HepG2 (cell line): ENCODE results near the gene NSMCE1. TPM values are rescaled to one million over a fixed set of nuclear protein-coding genes. Genes with fewer than 3 reads are reported as not detected.

Experiments
- CREB3 ChIP-seq: sonication (generic); formaldehyde crosslinking; IDR thresholded peaks from 2 replicates; pipeline ENCODE4 v1.5.0; 2020; ENCODE audit warnings: missing genetic modification reagents
- FOSL2 ChIP-seq: sonication (generic); formaldehyde crosslinking; IDR thresholded peaks from 2 replicates; pipeline ENCODE4 v1.4.0; 2020; ENCODE audit warnings: missing genetic modification reagents
- HNF4G ChIP-seq, 2 experiments: sonication (generic) in 1 of 2; formaldehyde crosslinking in 1 of 2; IDR thresholded peaks; 2 replicates each; pipeline versions ENCODE4 v1.4.0 to v1.6.1; 2011 to 2020; ENCODE audit warnings: borderline replicate concordance in 2 of 2, low read depth in 2 of 2, mild to moderate bottlenecking in 2 of 2, low read length in 1 of 2, missing genetic modification reagents in 1 of 2, moderate library complexity in 1 of 2
- HNRNPK ChIP-seq: fragments of 200-400 bp; formaldehyde crosslinking; IDR thresholded peaks from 2 replicates; pipeline ENCODE4 v1.6.1; 2018; ENCODE audit warnings: low read length, low read depth, moderate library complexity, mild to moderate bottlenecking; ENCODE audit not compliant: poor library complexity, severe bottlenecking
- JDP2 ChIP-seq: sonication (generic); formaldehyde crosslinking; IDR thresholded peaks from 2 replicates; pipeline ENCODE4 v1.8.1; 2022; ENCODE audit warnings: missing genetic modification reagents, borderline replicate concordance
- MTF2 ChIP-seq: sonication (generic); formaldehyde crosslinking; IDR thresholded peaks from 2 replicates; pipeline ENCODE4 v1.5.0; 2020; ENCODE audit warnings: missing genetic modification reagents, borderline replicate concordance
- POGK ChIP-seq: sonication (generic); formaldehyde crosslinking; conservative IDR thresholded peaks from 2 replicates; pipeline ENCODE4 v1.8.0; 2022; ENCODE audit warnings: mild to moderate bottlenecking, moderate library complexity, missing genetic modification reagents
- SP5 ChIP-seq: IDR thresholded peaks from 2 replicates; pipeline ENCODE4 v1.6.1; 2016; ENCODE audit warnings: low read depth, borderline replicate concordance
- ZBTB34 ChIP-seq: sonication (generic); formaldehyde crosslinking; IDR thresholded peaks from 2 replicates; pipeline ENCODE4 v1.8.0; 2022; ENCODE audit warnings: mild to moderate bottlenecking, missing genetic modification reagents
- ZNF207 ChIP-seq: fragments of 450-650 bp; IDR thresholded peaks from 2 replicates; pipeline ENCODE4 v1.6.1; 2016; ENCODE audit warnings: antibody characterized with exemption, borderline replicate concordance
- ZNF362 ChIP-seq: sonication (generic); formaldehyde crosslinking; IDR thresholded peaks from 2 replicates; pipeline ENCODE4 v1.4.0; 2020; ENCODE audit warnings: missing genetic modification reagents, mild to moderate bottlenecking, borderline replicate concordance
- ZNF646 ChIP-seq: sonication (generic); formaldehyde crosslinking; IDR thresholded peaks from 2 replicates; pipeline ENCODE4 v1.9.0; 2021; ENCODE audit warnings: mild to moderate bottlenecking, missing genetic modification reagents
- ZNF713 ChIP-seq: sonication (generic); formaldehyde crosslinking; IDR thresholded peaks from 2 replicates; pipeline ENCODE4 v1.4.0; 2020; ENCODE audit warnings: mild to moderate bottlenecking, missing genetic modification reagents
- polyA plus RNA-seq, 8 experiments: library from polyadenylated mRNA; depleted of rRNA in 3 of 8; stranded (reverse) in 7 of 8; unstranded in 1 of 8; fragments of >200 nt; fragmentation: Illumina TruSeq in 4 of 8; extraction: Trizol in 4 of 8; gene quantifications; 2 replicates each; pipeline versions ENCODE4 v1.2.1 to v1.2.3, GENCODE V29; 2011 to 2016; ENCODE audit warnings: low read depth in 4 of 8, missing spikeins in 1 of 8, mixed read lengths in 1 of 8; ENCODE audit not compliant: insufficient read depth in 1 of 8
- total RNA-seq, 5 experiments: library from RNA; depleted of rRNA; stranded (reverse); fragments of >200 nt; fragmentation: Illumina TruSeq; extraction: Trizol; gene quantifications; 2 replicates each; pipeline ENCODE4 v1.2.3, GENCODE V29; 2016; ENCODE audit warnings: low read depth in 1 of 5

Gene NSMCE1
- total and polyA plus RNA-seq, 2 of the 13 experiments (the other 11 are each of a cell fraction or from before 2014, with no cell fraction given) = 42.7 to 52.9 TPM

- TF ChIP-seq ZNF646 (CRISPR knock-in tag) (peak; percentile 34; the same call in 1 of the 2 replicates), JDP2 (CRISPR knock-in tag) (no peak; the same call in 1 of the 2 replicates), ZNF713 (CRISPR knock-in tag) (no peak), POGK (CRISPR knock-in tag) (0 out of 2 replicates have a peak, but pooled peaks have one; percentile 50), FOSL2 (CRISPR knock-in tag) (peak; percentile 100), CREB3 (CRISPR knock-in tag) (no peak; the same call in 1 of the 2 replicates), HNF4G (IDR thresholded peaks at IDR 0.05; ENCODE audit: borderline replicate concordance, low read depth, low read length) (peak; percentile 100), HNF4G (CRISPR knock-in tag; IDR thresholded peaks at IDR 0.05; ENCODE audit: borderline replicate concordance, low read depth) (peak; percentile 100), MTF2 (CRISPR knock-in tag) (no peak), ZBTB34 (CRISPR knock-in tag) (peak; percentile 77; the same call in 1 of the 2 replicates), ZNF207 (no peak), HNRNPK (no peak), ZNF362 (CRISPR knock-in tag) (no peak; the same call in none of the 2 replicates), SP5 (CRISPR knock-in tag) (peak; percentile 65; the same call in 1 of the 2 replicates)
Measured at GRCh38 chr16:27273670-27274423, 5.3 kb upstream of the NSMCE1 start (continued).
